IMR-90 (cell line): Measurements from ENCODE around the gene TRAT1. TPM values are rescaled to one million over a fixed set of nuclear protein-coding genes. Genes with fewer than 3 reads are reported as not detected.

Experiments
- ATAC-seq: fragments of 200-7000 bp; cut with Tn5 transposase; 2 replicates; pipeline ENCODE4 v1.9.1; 2020; ENCODE audit warnings: low read depth, mild to moderate bottlenecking, moderate library complexity
- BruUV-seq: library from RNA; stranded (reverse); fragments of 400-500 nt; replicated peaks from 2 replicates; lab custom pipeline; 2021; lab: Mats Ljungman, UMichigan
- CTCF ChIA-PET: fragments of 300-600 bp; formaldehyde crosslinking; extraction: SDS; loops from one replicate; lab custom pipeline; 2021; ENCODE audit warnings: antibody characterized with exemption; lab: Yijun Ruan, JAX
- POLR2A ChIA-PET: fragments of 300-600 bp; sonication (Branson Sonifier 250); formaldehyde crosslinking; loops from one replicate; lab custom pipeline; 2022; ENCODE audit warnings: antibody characterized with exemption; ENCODE audit not compliant: unreplicated experiment; lab: Charles Lee
- DNase-seq: peaks from one replicate; pipeline ENCODE4 v3.0.0; 2013
- H2AFZ ChIP-seq: replicated peaks from 2 replicates; pipeline ENCODE3; 2013; ENCODE audit warnings: low read length, mild to moderate bottlenecking; ENCODE audit not compliant: poor library complexity
- H2AK5ac ChIP-seq: 2 replicates; pipeline ENCODE4 v1.6.1; 2013; ENCODE audit warnings: low read depth, low read length, inconsistent platforms
- H2AK9ac ChIP-seq: replicated peaks from 2 replicates; pipeline ENCODE3; 2013; ENCODE audit warnings: mild to moderate bottlenecking, low read depth, low read length, moderate library complexity; ENCODE audit not compliant: poor library complexity
- H2BK120ac ChIP-seq: 2 replicates; pipeline ENCODE4 v1.6.1; 2013; ENCODE audit warnings: low read depth, low read length, inconsistent platforms
- H2BK15ac ChIP-seq: 3 replicates; pipeline ENCODE4 v1.6.1; 2013; ENCODE audit warnings: low read depth, low read length, inconsistent platforms
- H2BK20ac ChIP-seq: 2 replicates; pipeline ENCODE4 v1.6.1; 2013; ENCODE audit warnings: low read depth, mild to moderate bottlenecking, inconsistent platforms, low read length, moderate library complexity
- H2BK5ac ChIP-seq: 2 replicates; pipeline ENCODE4 v1.6.1; 2013; ENCODE audit warnings: mild to moderate bottlenecking, low read depth, low read length, inconsistent platforms; ENCODE audit not compliant: poor library complexity, severe bottlenecking
- H3K14ac ChIP-seq: replicated peaks from 2 replicates; pipeline ENCODE4 v1.6.1; 2013; ENCODE audit warnings: low read depth, low read length, inconsistent platforms
- H3K18ac ChIP-seq: 2 replicates; pipeline ENCODE4 v1.6.1; 2013; ENCODE audit warnings: low read depth, low read length, control low read depth
- H3K23ac ChIP-seq: 2 replicates; pipeline ENCODE4 v1.6.1; 2013; ENCODE audit warnings: low read depth, low read length, inconsistent platforms
- H3K27ac ChIP-seq: 2 replicates; pipeline ENCODE4 v1.5.1; 2013; ENCODE audit warnings: mild to moderate bottlenecking, control low read depth, low read length; ENCODE audit not compliant: insufficient read depth
- H3K27me3 ChIP-seq: 2 replicates; pipeline ENCODE4 v1.6.1; 2013; ENCODE audit warnings: low read length; ENCODE audit not compliant: control insufficient read depth, insufficient read depth
- H3K36me3 ChIP-seq: 2 replicates; pipeline ENCODE4 v1.6.1; 2013; ENCODE audit warnings: low read length, mixed read lengths; ENCODE audit not compliant: control insufficient read depth, insufficient read depth
- H3K4ac ChIP-seq: 2 replicates; pipeline ENCODE4 v1.6.1; 2013; ENCODE audit warnings: low read depth, low read length, inconsistent platforms
- H3K4me1 ChIP-seq: 2 replicates; pipeline ENCODE4 v1.6.1; 2013; ENCODE audit warnings: low read length, mixed read lengths; ENCODE audit not compliant: control insufficient read depth, insufficient read depth
- H3K4me2 ChIP-seq: 2 replicates; pipeline ENCODE4 v1.6.1; 2013; ENCODE audit warnings: low read depth, mild to moderate bottlenecking, control low read depth, low read length, moderate library complexity
- H3K4me3 ChIP-seq: 2 replicates; pipeline ENCODE4 v1.5.1; 2013; ENCODE audit warnings: low read depth, mild to moderate bottlenecking, control low read depth, low read length, moderate library complexity; ENCODE audit not compliant: insufficient read depth
- H3K56ac ChIP-seq: 2 replicates; pipeline ENCODE4 v1.6.1; 2013; ENCODE audit warnings: low read length, inconsistent platforms; ENCODE audit not compliant: insufficient read depth; ENCODE audit errors: extremely low read depth
- H3K79me1 ChIP-seq, 2 experiments: 2 replicates each; pipeline ENCODE4 v1.6.1; 2013; ENCODE audit warnings: low read length in 2 of 2, inconsistent platforms in 1 of 2, low read depth in 1 of 2
- H3K9ac ChIP-seq: 2 replicates; pipeline ENCODE4 v1.6.1; 2013; ENCODE audit warnings: low read depth, low read length, control low read depth
- H3K9me1 ChIP-seq: 2 replicates; pipeline ENCODE4 v1.6.1; 2013; ENCODE audit warnings: low read length, inconsistent platforms; ENCODE audit not compliant: insufficient read depth
- H3K9me3 ChIP-seq: 2 replicates; pipeline ENCODE4 v1.6.1; 2013; ENCODE audit warnings: low read length; ENCODE audit not compliant: control insufficient read depth, insufficient read depth
- H4K20me1 ChIP-seq: 2 replicates; pipeline ENCODE4 v1.6.1; 2013; ENCODE audit warnings: low read length, inconsistent platforms; ENCODE audit not compliant: insufficient read depth
- H4K5ac ChIP-seq: 2 replicates; pipeline ENCODE4 v1.6.1; 2013; ENCODE audit warnings: mild to moderate bottlenecking, low read depth, low read length, control low read depth
- H4K8ac ChIP-seq, 2 experiments: 2 replicates each; pipeline ENCODE4 v1.6.1; 2013; ENCODE audit warnings: low read depth in 2 of 2, low read length in 2 of 2, control low read depth in 1 of 2, inconsistent platforms in 1 of 2
- H4K91ac ChIP-seq: 2 replicates; pipeline ENCODE4 v1.6.1; 2013; ENCODE audit warnings: low read depth, low read length, inconsistent platforms; ENCODE audit not compliant: insufficient read depth
- BHLHE40 ChIP-seq: fragments of 150-350 bp; IDR thresholded peaks from 2 replicates; pipeline ENCODE4 v1.6.1; 2016; ENCODE audit warnings: mild to moderate bottlenecking, low read depth, low read length
- CEBPB ChIP-seq: IDR thresholded peaks from 2 replicates; pipeline ENCODE4 v1.6.1; 2012; ENCODE audit warnings: low read depth, low read length, improper control_type of control experiment
- CHD1 ChIP-seq: IDR thresholded peaks from 2 replicates; pipeline ENCODE4 v1.6.1; 2012; ENCODE audit warnings: low read depth, low read length, improper control_type of control experiment
- CTCF ChIP-seq: conservative IDR thresholded peaks from 2 replicates; pipeline ENCODE4 v1.5.1; 2012; ENCODE audit warnings: mild to moderate bottlenecking, low read depth, low read length, improper control_type of control experiment
- FOS ChIP-seq: fragments of 150-350 bp; IDR thresholded peaks from 2 replicates; pipeline ENCODE4 v1.6.1; 2016; ENCODE audit warnings: low read depth, low read length
- MAFK ChIP-seq: IDR thresholded peaks from 2 replicates; pipeline ENCODE4 v1.6.1; 2012; ENCODE audit warnings: low read depth, low read length, improper control_type of control experiment
- MAZ ChIP-seq: IDR thresholded peaks from 2 replicates; pipeline ENCODE4 v1.6.1; 2012; ENCODE audit warnings: low read depth, mild to moderate bottlenecking, low read length, improper control_type of control experiment, moderate library complexity, borderline replicate concordance
- MXI1 ChIP-seq: IDR thresholded peaks from 2 replicates; pipeline ENCODE4 v1.6.1; 2012; ENCODE audit warnings: low read depth, mild to moderate bottlenecking, low read length, moderate library complexity, borderline replicate concordance
- NFE2L2 ChIP-seq: fragments of 150-350 bp; IDR thresholded peaks from 2 replicates; pipeline ENCODE4 v1.6.1; 2016; ENCODE audit warnings: low read depth, mild to moderate bottlenecking, low read length
- POLR2A ChIP-seq: IDR thresholded peaks from 2 replicates; pipeline ENCODE4 v1.6.1; 2012; ENCODE audit warnings: mild to moderate bottlenecking, low read depth, low read length
- RAD21 ChIP-seq: IDR thresholded peaks from 2 replicates; pipeline ENCODE4 v1.6.1; 2012; ENCODE audit warnings: low read length, improper control_type of control experiment
- RCOR1 ChIP-seq: IDR thresholded peaks from 2 replicates; pipeline ENCODE4 v1.6.1; 2012; ENCODE audit warnings: mild to moderate bottlenecking, low read length, improper control_type of control experiment; ENCODE audit not compliant: insufficient replicate concordance
- RFX5 ChIP-seq: IDR thresholded peaks from 2 replicates; pipeline ENCODE4 v1.8.0; 2012; ENCODE audit warnings: low read depth, mild to moderate bottlenecking, low read length, moderate library complexity
- SMC3 ChIP-seq: fragments of 150-350 bp; IDR thresholded peaks from 2 replicates; pipeline ENCODE4 v1.6.1; 2016; ENCODE audit warnings: low read depth, mild to moderate bottlenecking, antibody characterized with exemption, low read length, moderate library complexity
- USF2 ChIP-seq: fragments of 150-350 bp; IDR thresholded peaks from 2 replicates; pipeline ENCODE4 v1.6.1; 2017; ENCODE audit warnings: mild to moderate bottlenecking, antibody characterized with exemption, low read length, low read depth
- WGBS, 2 experiments: methylation state at CpG; one replicate each; pipeline versions ENCODE4 v1.1.5 to v1.1.7; 2013; ENCODE audit warnings: missing lambda C conversion rate in 2 of 2; ENCODE audit not compliant: insufficient read length in 1 of 2; ENCODE audit errors: extremely low coverage in 2 of 2; 5-methylcytosine and 5-hydroxymethylcytosine counted together
- dilution Hi-C: fragments of 300-500 bp; cut with HindIII; formaldehyde crosslinking; loops from one replicate; pipeline ENCODE4 v1.14.3; 2018; ENCODE audit warnings: low sequenced_read_pairs; ENCODE audit not compliant: unreplicated experiment
- in situ Hi-C: fragments of 300-500 bp; cut with MboI; formaldehyde crosslinking; loops from 3 replicates; pipeline ENCODE4 v1.14.3; 2019; ENCODE audit warnings: low sequenced_read_pairs, inconsistent platforms, mixed read lengths
- intact Hi-C: fragments of 100-400 bp; cut with micrococcal nuclease; formaldehyde crosslinking; loops from 2 replicates; pipeline ENCODE4 v1.10.0; 2022
- polyA plus RNA-seq, 3 experiments: library from polyadenylated mRNA; depleted of rRNA; stranded (reverse); fragments of >200 nt; gene quantifications; 2 replicates each; pipeline ENCODE4 v1.2.3, GENCODE V29; 2012; ENCODE audit warnings: low replicate concordance in 1 of 3
- total RNA-seq: library from RNA; depleted of rRNA; stranded (reverse); fragments of >200 nt; gene quantifications from 2 replicates; pipeline ENCODE4 v1.2.3, GENCODE V29; 2012
- TF ChIP-seq, protein P1 (sequence below): fragments of 150-350 bp; IDR thresholded peaks from 2 replicates; pipeline ENCODE4 v1.6.1; 2016; ENCODE audit warnings: low read depth, mild to moderate bottlenecking, low read length, moderate library complexity, borderline replicate concordance

Gene TRAT1
- total and polyA plus RNA-seq, 2 of the 4 experiments (the other 2 are of a cell fraction) = not detected

DNA sequence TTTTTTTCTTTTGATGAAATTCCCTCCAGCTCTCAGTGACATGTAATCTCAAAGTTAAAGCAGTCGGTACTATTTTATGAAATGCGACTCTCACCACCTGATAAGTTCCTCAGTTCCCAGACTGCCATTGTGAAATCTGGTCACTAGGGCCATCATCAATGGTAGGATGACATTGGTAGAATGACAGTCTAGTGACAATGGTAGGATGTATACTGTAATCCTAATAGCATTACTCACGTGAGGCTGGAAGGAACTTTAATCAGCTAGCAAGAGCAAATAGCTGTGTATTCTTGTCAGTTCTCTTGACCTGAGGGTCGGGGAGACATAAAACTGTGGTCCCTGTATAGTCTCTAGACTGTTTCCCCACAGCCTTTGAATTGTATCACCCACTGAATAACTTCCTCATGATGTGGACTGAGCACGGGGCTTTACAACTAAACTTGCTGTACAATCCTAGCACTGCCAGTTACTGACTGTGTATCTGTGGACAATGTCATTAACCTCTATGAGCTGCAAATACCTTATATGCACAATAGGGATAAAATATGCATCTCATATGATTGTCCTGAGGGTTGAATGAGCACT is 23.2 kb downstream of the TRAT1 start:
- CTCF ChIA-PET = no interaction called here
- no peaks in the 10 kb centered on the region for H3K27me3 ChIP-seq
- H3K4me1 ChIP-seq = no peaks in the 10 kb centered on the region
- H2BK120ac ChIP-seq = no peak overlapping the region
- no peak overlapping the region for H2AK9ac ChIP-seq
- no peak overlapping the region for H4K8ac ChIP-seq
- no CpG with 5 or more reads among the region's 5 CpGs for WGBS, 2 experiments
- no peak overlapping the region for H3K4me3 ChIP-seq
- POLR2A ChIA-PET = no interaction called here
- no peak overlapping the region for H4K91ac ChIP-seq
- H3K27ac ChIP-seq = no peak overlapping the region
- H3K4me2 ChIP-seq = no peak overlapping the region
- H3K23ac ChIP-seq = no peak overlapping the region
- ATAC-seq = no peak
- no peak for DNase-seq
- no peaks in the 10 kb centered on the region for H3K9me3 ChIP-seq
- TF ChIP-seq FOS (no peak), MXI1 (no peak), CHD1 (no peak), BHLHE40 (no peak), RAD21 (no peak), SMC3 (no peak), CEBPB (no peak), USF2 (no peak), MAFK (no peak), CTCF (no peak), MAZ (no peak), RCOR1 (no peak), NFE2L2 (no peak), RFX5 (no peak), POLR2A (no peak)
- TF ChIP-seq, protein P1, sequence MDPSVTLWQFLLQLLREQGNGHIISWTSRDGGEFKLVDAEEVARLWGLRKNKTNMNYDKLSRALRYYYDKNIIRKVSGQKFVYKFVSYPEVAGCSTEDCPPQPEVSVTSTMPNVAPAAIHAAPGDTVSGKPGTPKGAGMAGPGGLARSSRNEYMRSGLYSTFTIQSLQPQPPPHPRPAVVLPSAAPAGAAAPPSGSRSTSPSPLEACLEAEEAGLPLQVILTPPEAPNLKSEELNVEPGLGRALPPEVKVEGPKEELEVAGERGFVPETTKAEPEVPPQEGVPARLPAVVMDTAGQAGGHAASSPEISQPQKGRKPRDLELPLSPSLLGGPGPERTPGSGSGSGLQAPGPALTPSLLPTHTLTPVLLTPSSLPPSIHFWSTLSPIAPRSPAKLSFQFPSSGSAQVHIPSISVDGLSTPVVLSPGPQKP = no peak
- H2BK5ac ChIP-seq = no peak overlapping the region
- no peak overlapping the region for H2BK20ac ChIP-seq
- dilution Hi-C loops = no loop called here
- no peak overlapping the region for H3K18ac ChIP-seq
- no peak overlapping the region for H4K5ac ChIP-seq
- no TSS peak for BruUV-seq
- H3K4ac ChIP-seq = no peak overlapping the region
- no peak overlapping the region for H3K9ac ChIP-seq
- intact Hi-C loops = no loop called here
- no peaks in the 10 kb centered on the region for H3K79me1 ChIP-seq
- no peaks in the 10 kb centered on the region for H3K36me3 ChIP-seq
- no peak overlapping the region for H2AFZ ChIP-seq
- no peak overlapping the region for H2AK5ac ChIP-seq
- no peaks in the 10 kb centered on the region for H4K20me1 ChIP-seq
- no peak overlapping the region for H3K14ac ChIP-seq
- H3K56ac ChIP-seq = no peak overlapping the region
- no peak overlapping the region for H2BK15ac ChIP-seq
- no peaks in the 10 kb centered on the region for H3K9me1 ChIP-seq
- in situ Hi-C loops = no loop called here
